Effector CD8-positive, alpha-beta T cell (primary cell): ENCODE data around the gene SLC47A1.

ENCODE experiments used
- DNase-seq: peaks from one replicate; lab custom pipeline; 2025; lab: John Stamatoyannopoulos, UW

The SLC47A1 gene

GRCh38 chr17:19590912-19591551 is 57.4 kb downstream of the SLC47A1 start:
- no peak for DNase-seq

- DNase-seq: no peak
Observed at GRCh38 chr17:19592316-19592715, 58.7 kb downstream of the SLC47A1 start.

GRCh38 chr17:19596869-19597268 is 63.2 kb downstream of the SLC47A1 start:
- DNase-seq: no peak

GRCh38 chr17:19610311-19610710 is 76.7 kb downstream of the SLC47A1 start:
- no peak for DNase-seq

- no peak for DNase-seq
Observed at GRCh38 chr17:19610879-19611278, 77.2 kb downstream of the SLC47A1 start.

- DNase-seq: no peak
Observed at GRCh38 chr17:19613979-19614378, 80.3 kb downstream of the SLC47A1 start.

GRCh38 chr17:19614900-19615299 is 81.2 kb downstream of the SLC47A1 start:
- no peak for DNase-seq

- no peak for DNase-seq
Observed at GRCh38 chr17:19618015-19618414, 84.4 kb downstream of the SLC47A1 start.

GRCh38 chr17:19619705-19620325 is 86.2 kb downstream of the SLC47A1 start:
- no peak for DNase-seq

GRCh38 chr17:19621697-19622096 is 88.0 kb downstream of the SLC47A1 start:
- DNase-seq: no peak

GRCh38 chr17:19626079-19626478 is 92.4 kb downstream of the SLC47A1 start:
- DNase-seq: no peak
